GM23248 (cell line): ENCODE data around the gene WNT10A.

Source experiments
- EZH2 ChIP-seq: fragments of 200-600 bp; sonication (generic); IDR thresholded peaks from 2 replicates; pipeline ENCODE4 v1.6.1; 2018; ENCODE audit warnings: antibody characterized with exemption, mild to moderate bottlenecking; ENCODE audit not compliant: insufficient read depth, poor library complexity, severe bottlenecking
- EZH2phosphoT487 ChIP-seq: fragments of 200-600 bp; sonication (generic); IDR thresholded peaks from 2 replicates; pipeline ENCODE4 v1.6.1; 2018; ENCODE audit warnings: antibody characterized with exemption, moderate library complexity, mild to moderate bottlenecking, low read depth; ENCODE audit not compliant: insufficient read depth

DNA sequence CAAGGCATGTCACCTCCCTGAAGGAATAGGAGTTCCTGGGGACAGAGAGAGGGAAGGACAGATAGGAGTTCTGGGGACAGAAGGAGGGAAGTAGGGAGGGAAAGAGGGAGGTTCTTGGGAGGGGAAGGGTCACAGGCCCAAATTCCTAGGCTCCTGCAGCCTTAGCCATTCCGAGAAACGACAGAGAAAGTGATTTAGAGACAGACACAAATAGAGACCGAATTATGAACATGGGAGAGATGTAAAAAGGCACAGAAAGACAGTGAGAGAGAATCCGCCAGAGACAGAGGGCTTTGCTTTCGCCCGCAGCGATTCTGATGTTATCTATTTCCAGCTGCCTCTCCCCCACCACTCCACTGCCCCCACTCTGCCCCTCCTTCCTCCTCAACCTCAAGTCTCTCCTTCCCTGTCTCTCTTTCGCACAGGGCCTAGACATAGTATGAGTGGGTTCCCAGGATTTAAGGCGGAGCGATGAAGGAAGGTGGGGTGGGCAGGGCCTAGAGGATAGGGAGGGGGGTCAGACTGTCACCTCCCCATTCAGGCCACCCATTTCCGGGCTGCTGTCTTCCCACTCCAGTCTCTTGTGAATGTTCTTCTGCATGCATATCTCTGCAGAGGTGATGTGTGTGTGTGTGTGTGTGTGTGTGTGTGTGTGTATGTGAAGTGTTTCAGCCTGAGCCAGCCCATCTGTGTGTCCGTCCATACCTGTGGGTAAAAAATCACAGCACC is 24.3 kb upstream of the WNT10A start:
- no peak for TF ChIP-seq EZH2
- TF ChIP-seq EZH2phosphoT487 = no peak
